ENCODE measurements around the gene IL20RA. TPM values are rescaled to one million over a fixed set of nuclear protein-coding genes. Genes with fewer than 3 reads are reported as not detected.
"Not testable (repeated sequence)": the region's sequence is repeated elsewhere in the genome, so short reads cannot be mapped to it uniquely, and the experiment has no call there.

IL20RA gene
- total RNA-seq, 2 experiments from 2014 or later, result not detected

DNA sequence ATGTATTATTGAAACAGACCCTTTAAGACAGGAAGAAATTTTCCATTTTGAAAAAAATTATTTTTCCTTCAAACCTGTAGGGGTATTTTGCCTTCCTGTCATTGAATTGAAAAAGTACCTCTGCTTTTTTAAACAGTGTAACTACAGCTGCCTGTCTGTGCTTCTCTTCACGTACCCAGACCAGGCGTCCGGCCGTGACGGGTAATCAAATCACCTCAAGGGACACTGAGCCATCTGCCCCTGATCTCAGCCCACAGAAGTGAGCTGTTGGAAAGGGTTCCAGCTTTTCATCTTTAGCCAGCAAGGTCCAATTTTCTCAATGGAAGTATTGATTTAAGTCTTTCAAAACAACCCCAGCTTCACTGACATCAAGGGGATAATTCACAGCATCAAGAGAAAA, 64.7 kb downstream of the IL20RA start:
- ChIA-PET CTCF (no interaction called here), POLR2A (no interaction called here)

- ChIA-PET POLR2A (no interaction called here), CTCF (interaction anchor here (0.6 kb wide), 1 partner anchor 1102 kb away, joined by 3 read pairs; no protein-coding TSS in a partner anchor)
These were observed 65.6 kb downstream of the IL20RA start for GRCh38 chr6:136979206-136979605.

DNA sequence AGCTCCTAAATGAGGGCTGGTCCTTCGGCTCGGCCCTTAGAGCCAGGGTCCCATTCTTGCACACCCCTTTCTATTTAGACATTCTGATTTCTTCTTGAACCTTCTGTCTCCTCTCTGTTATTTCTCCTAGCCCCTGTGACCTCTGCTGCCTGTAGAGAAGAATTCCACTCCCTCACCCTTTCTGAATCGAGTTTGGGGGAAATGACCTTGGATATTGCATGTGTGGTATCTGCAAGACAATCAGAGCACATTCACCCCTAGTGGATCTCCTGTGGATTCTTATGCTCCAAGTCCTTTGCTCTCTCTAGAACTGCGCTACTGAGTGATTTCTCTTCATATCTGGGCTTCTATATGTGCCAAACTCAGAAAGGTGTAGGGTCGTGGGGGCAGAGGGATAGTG, 67.7 kb downstream of the IL20RA start:
- CTCF ChIA-PET, result no interaction called here
- POLR2A ChIA-PET, result no interaction called here

DNA sequence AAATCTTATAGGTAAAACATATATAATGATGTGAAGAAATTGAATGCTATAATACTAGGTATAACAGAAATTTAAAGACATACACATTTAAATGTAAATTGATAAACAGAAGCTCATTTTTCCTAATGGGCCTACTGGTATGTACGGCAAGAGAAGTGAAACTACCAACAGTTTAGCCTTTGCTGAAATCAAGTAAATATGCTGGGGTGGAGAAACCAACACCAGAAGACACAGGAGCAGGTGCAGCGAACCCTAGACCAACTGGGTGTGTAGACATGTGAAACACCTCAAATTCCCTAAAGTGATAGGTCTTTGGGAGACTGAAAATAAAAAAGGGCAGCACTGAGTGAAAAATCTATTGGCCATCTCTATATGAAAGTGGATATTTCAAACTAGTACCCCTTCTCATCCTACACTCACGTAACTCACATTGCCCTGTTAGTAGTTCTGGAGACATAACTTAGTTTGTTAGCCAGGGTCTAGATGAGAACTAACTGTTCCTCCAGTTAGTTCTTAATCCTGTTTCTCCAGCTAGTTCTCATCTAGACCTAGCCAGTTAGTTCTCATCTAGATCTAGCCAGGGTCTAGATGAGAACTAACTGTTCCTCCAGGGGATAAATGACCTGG, 69.6 kb downstream of the IL20RA start:
- POLR2A ChIA-PET, result no interaction called here

DNA sequence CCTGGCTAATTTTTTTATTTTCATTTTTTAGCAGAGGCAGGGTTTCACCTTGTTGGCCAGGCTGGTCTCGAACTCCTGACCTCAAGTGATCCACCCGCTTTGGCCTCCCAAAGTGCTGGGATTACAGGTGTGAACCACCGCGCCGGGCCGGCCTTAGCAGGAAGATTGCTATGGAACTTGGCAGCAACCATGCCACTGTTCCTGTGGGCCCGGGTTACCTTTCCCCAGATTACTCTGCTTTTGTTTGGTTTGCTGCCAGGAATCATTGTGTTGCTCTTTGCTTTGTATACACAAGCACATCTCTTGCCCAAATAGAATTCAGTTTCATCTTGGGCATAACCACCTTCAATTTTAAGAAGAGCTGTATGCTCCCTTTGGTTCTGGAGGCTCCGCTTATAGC, 71.0 kb downstream of the IL20RA start:
- POLR2A ChIA-PET, CTCF ChIA-PET: not testable (repeated sequence)

More for the DNA sequence above, 69.6 kb downstream of the IL20RA start:
- CTCF ChIA-PET, result no interaction called here

DNA sequence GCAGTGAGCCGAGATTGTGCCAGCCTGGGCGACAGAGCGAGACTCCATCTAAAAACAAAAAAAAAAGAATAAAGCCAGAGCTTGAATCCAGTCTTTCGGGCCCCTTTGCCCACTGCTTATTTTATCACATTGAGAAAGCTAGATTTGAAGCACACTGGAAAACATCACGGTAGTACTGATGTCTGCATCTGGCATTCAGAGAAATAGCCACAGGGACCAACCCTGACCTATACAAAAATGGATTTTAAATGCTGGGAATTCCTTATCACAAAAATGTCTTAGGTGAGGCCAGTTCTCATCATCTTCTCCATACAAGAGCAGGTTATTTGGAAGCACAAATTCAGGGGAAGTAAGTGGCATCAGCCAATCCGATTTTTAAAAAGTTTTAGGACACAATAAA, 73.2 kb downstream of the IL20RA start:
- POLR2A ChIA-PET, result no interaction called here
- CTCF ChIA-PET, result no interaction called here

DNA sequence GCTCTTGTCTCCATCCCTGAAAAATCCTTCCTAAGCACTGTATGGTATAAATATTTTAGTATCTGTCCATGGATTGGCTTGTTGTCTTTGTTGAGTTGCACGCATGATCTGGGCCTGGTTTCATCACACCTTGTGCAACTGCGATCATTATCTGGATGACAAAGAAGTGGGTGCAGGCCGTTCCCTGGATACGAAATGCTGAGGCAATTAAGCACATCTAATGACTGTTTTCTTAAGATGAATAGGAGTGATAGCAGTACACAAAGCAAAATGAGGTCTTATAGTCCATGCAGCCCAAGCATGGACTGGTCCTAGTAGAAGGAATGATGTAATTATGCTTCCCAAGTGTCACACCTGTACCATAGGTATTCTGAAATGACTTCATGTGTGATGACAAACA, 74.8 kb downstream of the IL20RA start:
- ChIA-PET POLR2A (no interaction called here), CTCF (no interaction called here)

DNA sequence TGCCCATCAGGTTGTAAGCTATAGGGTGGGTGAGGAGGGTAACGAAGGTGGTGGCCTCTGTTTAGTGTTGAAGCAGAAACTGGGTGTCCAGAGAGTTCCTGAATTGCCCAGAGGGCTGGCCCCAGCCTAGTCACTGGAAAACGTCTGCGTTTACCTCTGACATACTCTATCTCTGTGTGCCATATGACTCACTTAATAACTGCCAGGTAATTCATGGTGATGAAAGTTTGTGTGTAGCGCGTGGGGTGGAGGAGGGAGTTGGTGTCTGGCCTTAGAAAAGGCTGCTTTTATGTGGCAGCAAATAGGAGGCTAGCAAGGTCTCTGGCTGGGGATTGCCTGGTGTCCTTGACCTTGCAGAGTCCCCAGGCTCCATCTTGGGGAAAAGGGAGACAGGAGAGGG, 75.3 kb downstream of the IL20RA start:
- ChIA-PET CTCF (interaction anchor here (1.3 kb wide), 1 partner anchor 39 kb away, joined by 3 read pairs; no protein-coding TSS in a partner anchor), POLR2A (no interaction called here)

- ChIA-PET CTCF (interaction anchor here (1.3 kb wide), 1 partner anchor 40 kb away, joined by 3 read pairs; no protein-coding TSS in a partner anchor), POLR2A (no interaction called here)
These were observed 75.9 kb downstream of the IL20RA start for GRCh38 chr6:136968837-136969236.

GRCh38 chr6:136967876-136968752, 76.7 kb downstream of the IL20RA start:
- CTCF ChIA-PET, result interaction anchor here (1.3 kb wide), 1 partner anchor 40 kb away, joined by 3 read pairs; no protein-coding TSS in a partner anchor
- POLR2A ChIA-PET, result no interaction called here

- CTCF ChIA-PET, result no interaction called here
- POLR2A ChIA-PET, result no interaction called here
These were observed 80.4 kb downstream of the IL20RA start for GRCh38 chr6:136964398-136964797.

DNA sequence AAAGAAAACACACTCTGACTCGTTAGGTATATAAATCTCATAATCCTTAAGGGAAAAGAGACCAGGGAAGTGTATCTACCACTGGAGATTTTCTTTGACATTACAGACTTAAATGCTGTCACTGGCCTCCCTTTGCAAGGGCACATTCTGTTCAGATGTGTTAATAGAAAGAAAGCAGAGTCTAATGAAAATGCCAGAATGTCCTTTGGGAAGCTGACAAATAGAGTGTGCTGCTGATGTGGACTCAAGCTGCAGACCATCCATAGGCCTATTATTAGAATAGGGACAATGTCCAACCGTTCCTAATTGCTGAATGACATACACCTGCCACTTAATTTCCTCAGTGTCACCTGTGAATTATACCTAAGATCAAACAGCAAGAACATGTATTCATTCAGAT, 81.5 kb downstream of the IL20RA start:
- CTCF ChIA-PET, result no interaction called here
- POLR2A ChIA-PET, result no interaction called here

- ChIA-PET CTCF (no interaction called here), POLR2A (no interaction called here)
These were observed 82.1 kb downstream of the IL20RA start for GRCh38 chr6:136962661-136963060.

- ChIA-PET CTCF (no interaction called here), POLR2A (no interaction called here)
These were observed 82.9 kb downstream of the IL20RA start for GRCh38 chr6:136961848-136962247.

GRCh38 chr6:136960781-136961180, 84.0 kb downstream of the IL20RA start:
- POLR2A ChIA-PET, result no interaction called here
- CTCF ChIA-PET, result no interaction called here

DNA sequence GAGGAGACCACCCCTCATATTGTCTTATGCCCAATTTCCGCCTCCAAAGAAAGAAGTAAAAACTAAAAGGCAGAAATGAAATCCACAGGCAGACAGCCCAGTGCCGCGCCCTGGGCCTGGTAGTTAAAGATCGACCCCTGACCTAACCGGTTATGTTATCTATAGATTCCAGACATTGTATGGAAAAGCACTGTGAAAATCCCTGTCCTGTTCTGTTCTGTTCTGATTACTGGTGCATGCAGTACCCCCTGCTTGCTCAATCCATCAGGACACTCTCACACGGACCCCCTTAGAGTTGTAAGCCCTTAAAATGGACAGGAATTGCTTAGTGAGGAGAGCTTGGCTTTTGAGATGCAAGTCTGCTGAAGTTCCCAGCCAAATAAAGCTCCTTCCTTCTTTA, 84.8 kb downstream of the IL20RA start:
- CTCF ChIA-PET, POLR2A ChIA-PET: not testable (repeated sequence)

DNA sequence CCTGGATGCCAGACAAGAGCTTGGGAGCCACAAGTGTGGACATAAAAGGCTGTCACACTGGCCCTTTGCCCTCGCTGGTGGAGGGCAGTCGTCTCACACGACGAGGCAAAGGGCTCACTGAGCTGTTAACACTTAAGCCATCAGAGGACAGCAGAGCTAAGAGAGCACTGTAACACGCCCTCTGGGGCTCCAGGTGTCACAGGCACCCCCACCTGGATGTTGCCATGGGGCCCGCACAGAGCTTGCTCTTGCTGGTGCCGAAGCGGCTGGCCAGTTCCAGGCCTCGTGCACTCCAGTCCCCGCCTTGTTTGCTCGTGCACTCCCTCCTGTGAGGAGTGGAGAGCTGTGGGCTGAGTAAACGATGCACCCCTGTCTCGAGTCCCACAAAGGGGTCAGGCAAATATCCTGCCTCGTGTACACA, 85.3 kb downstream of the IL20RA start:
- CTCF ChIA-PET, result no interaction called here
- POLR2A ChIA-PET, result no interaction called here

DNA sequence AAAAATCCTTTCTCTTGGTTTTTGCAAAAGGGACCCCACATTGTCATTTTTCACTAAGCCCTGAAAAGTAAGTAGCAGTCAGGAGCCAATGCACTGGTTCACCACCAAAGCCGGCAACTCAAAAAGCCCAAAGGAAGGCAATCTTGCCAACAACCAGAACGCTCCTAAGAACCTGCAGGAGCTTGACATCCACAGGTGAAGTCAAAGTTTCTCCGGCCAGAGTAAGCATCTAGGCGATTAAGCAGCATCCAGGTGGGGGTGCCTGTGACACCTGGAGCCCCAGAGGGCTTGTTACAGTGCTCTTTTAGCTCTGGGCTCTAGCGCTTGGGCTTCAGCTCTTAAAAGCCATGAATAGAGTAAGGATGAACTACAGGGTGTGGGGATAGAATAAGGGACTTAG, 86.6 kb downstream of the IL20RA start:
- ChIA-PET CTCF (no interaction called here), POLR2A (no interaction called here)

DNA sequence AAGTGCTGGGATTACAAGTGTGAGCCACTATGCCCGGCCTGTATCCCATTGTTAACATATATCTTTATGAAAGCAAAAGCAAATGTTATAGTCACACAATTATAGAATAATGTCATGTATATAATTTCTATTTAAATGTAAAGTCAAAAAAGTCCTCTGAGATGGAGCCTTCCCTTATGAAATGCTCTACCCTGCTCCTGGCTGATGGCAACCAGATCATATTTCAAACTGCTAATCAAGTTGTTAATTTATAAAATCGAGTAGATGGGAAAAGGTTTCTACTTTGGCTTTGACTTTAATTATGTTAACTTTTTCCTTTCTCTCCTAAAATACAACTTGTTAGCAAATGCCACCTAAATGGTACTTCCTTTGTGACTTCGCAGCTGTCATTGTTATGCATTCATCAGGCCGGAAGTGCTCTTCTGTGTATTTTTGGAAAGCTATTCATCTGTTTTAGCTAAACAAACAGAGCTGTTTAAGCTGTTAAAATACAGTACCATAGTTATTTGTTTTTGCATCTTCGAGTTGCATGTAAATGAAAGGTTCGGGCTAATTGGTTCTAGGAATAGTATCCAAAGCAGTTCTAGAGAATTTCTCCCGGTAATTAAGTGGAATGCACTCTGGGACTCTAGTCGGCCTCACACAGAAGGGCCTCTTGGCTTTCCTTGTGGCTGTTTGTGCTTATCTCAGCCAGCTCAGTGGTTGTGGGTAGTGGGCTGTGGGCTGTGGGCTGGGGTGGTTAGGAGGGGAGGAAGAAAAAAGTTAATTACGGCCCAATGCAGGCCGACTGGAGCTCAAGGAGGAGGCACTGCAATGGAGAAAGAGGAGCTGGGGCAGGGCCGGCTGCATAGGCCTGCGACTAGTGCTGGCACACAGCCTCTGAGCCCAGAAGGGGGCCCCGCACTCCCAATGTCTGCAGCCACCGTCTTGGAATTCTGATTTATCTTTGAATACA, 87.9 kb downstream of the IL20RA start:
- CTCF ChIA-PET, result no interaction called here

GRCh38 chr6:136955123-136955522, 89.6 kb downstream of the IL20RA start:
- POLR2A ChIA-PET, result no interaction called here
- CTCF ChIA-PET, result no interaction called here

More for the DNA sequence above, 87.9 kb downstream of the IL20RA start:
- POLR2A ChIA-PET, result no interaction called here

Data from activated CD8-positive, alpha-beta memory T cell treated with anti-CD3 and anti-CD28 coated beads for 36 hours (primary cell).